GM12878 (cell line): Measurements from ENCODE around the gene PCP4L1. TPM values are rescaled to one million over a fixed set of nuclear protein-coding genes. Genes with fewer than 3 reads are reported as not detected.

Experiments
- CREM ChIP-seq: IDR thresholded peaks from 2 replicates; pipeline ENCODE4 v1.6.1; 2014; ENCODE audit warnings: antibody characterized with exemption, low read depth
- FOS ChIP-seq: IDR thresholded peaks from 3 replicates; pipeline ENCODE4 v1.6.1; 2011; ENCODE audit warnings: borderline replicate concordance; ENCODE audit not compliant: insufficient read length; ENCODE audit errors: extremely low read depth
- HDAC2 ChIP-seq: fragments of 200-600 bp; sonication (generic); IDR thresholded peaks from 2 replicates; pipeline ENCODE4 v1.6.1; 2017
- NR2C2 ChIP-seq: IDR thresholded peaks from 2 replicates; pipeline ENCODE4 v1.6.1; 2011; ENCODE audit warnings: borderline replicate concordance, low read depth; ENCODE audit not compliant: control insufficient read depth, insufficient read length
- PRDM15 ChIP-seq: fragments of 450-650 bp; formaldehyde crosslinking; IDR thresholded peaks from 2 replicates; pipeline ENCODE4 v1.4.0; 2020; ENCODE audit warnings: mild to moderate bottlenecking, moderate library complexity
- SIX5 ChIP-seq: IDR thresholded peaks from 2 replicates; pipeline ENCODE4 v1.6.1; 2011; ENCODE audit warnings: mild to moderate bottlenecking, low read depth, low read length, moderate library complexity; ENCODE audit not compliant: severe bottlenecking
- SMARCA5 ChIP-seq: fragments of 450-650 bp; IDR thresholded peaks from 2 replicates; pipeline ENCODE4 v1.6.1; 2017; ENCODE audit warnings: mild to moderate bottlenecking
- SUPT20H ChIP-seq: IDR thresholded peaks from 2 replicates; pipeline ENCODE4 v1.6.1; 2011; ENCODE audit warnings: low read depth, mild to moderate bottlenecking, low read length, moderate library complexity, borderline replicate concordance; ENCODE audit not compliant: control insufficient read depth
- TARDBP ChIP-seq: IDR thresholded peaks from 2 replicates; pipeline ENCODE4 v1.6.1; 2016; ENCODE audit warnings: borderline replicate concordance
- TCF3 ChIP-seq: IDR thresholded peaks from 2 replicates; pipeline ENCODE4 v1.6.1; 2012; ENCODE audit warnings: low read depth, mild to moderate bottlenecking, low read length, borderline replicate concordance; ENCODE audit not compliant: insufficient read depth
- ZBTB40 ChIP-seq: fragments of 450-650 bp; IDR thresholded peaks from 2 replicates; pipeline ENCODE4 v1.6.1; 2016; ENCODE audit warnings: mild to moderate bottlenecking, moderate library complexity, borderline replicate concordance
- polyA plus RNA-seq, 11 experiments: library from polyadenylated mRNA; depleted of rRNA in 4 of 11; unstranded in 6 of 11; stranded (reverse) in 5 of 11; fragments of >200 nt; fragmentation: Nextera tagmentation in 4 of 11; fragmentation: Illumina TruSeq in 1 of 11; extraction: Ambion mirVana in 4 of 11; extraction: Trizol in 1 of 11; gene quantifications; 1 replicate in 1 of 11; 2 replicates in 10 of 11; pipeline versions ENCODE4 v1.2.1 to v1.2.3, GENCODE V29; 2011 to 2016; ENCODE audit warnings: inconsistent platforms in 2 of 11, missing spikeins in 2 of 11, low read depth in 1 of 11
- total RNA-seq, 4 experiments: library from RNA; depleted of rRNA in 3 of 4; stranded (reverse); fragments of >200 nt in 3 of 4; fragmentation: Illumina TruSeq in 1 of 4; extraction: Trizol in 1 of 4; gene quantifications; 2 replicates each; pipeline versions ENCODE4 v1.2.1 to v1.2.3, GENCODE V29; 2013 to 2021

The PCP4L1 gene
- total and polyA plus RNA-seq, 10 of the 15 experiments (the other 5 are each of a cell fraction or from before 2014, with no cell fraction given): 1.0 to 5.2 (median 2.8) TPM

- TF ChIP-seq ZBTB40: no peak
- no peak for TF ChIP-seq TARDBP
- no peak for TF ChIP-seq FOS
- TF ChIP-seq TCF3: no peak
- TF ChIP-seq CREM: no peak
- no peak for TF ChIP-seq PRDM15 (CRISPR knock-in tag)
- no peak for TF ChIP-seq HDAC2
- TF ChIP-seq NR2C2: no peak
- TF ChIP-seq SMARCA5: no peak
- TF ChIP-seq SUPT20H: no peak
- TF ChIP-seq SIX5: no peak
- TF ChIP-seq, all 136 proteins: peak for 0
These were observed 26.6 kb downstream of the PCP4L1 start (continued) for GRCh38 chr1:161285113-161285512.
